SK-N-SH (cell line): Measurements from ENCODE around the gene TBK1. TPM values are rescaled to one million over a fixed set of nuclear protein-coding genes. Genes with fewer than 3 reads are reported as not detected.

Source experiments
- CTCF ChIA-PET: fragments of 300-600, 350-600 bp; formaldehyde crosslinking; extraction: SDS; loops from one replicate; lab custom pipeline; 2021; lab: Yijun Ruan, JAX
- POLR2A ChIA-PET: fragments of 350-600 bp; sonication (Branson Sonifier 250); formaldehyde crosslinking; extraction: SDS; loops from one replicate; lab custom pipeline; 2020; ENCODE audit warnings: antibody characterized with exemption, inconsistent platforms; lab: Yijun Ruan, JAX
- DNase-seq: peaks from one replicate; pipeline ENCODE4 v3.0.0; 2012
- H2AFZ ChIP-seq: fragments of 200-600 bp; sonication (generic); 2 replicates; pipeline ENCODE4 v1.8.1; 2016; ENCODE audit warnings: antibody characterized with exemption, mild to moderate bottlenecking, low read depth
- H3F3A ChIP-seq: fragments of 200-600 bp; sonication (generic); replicated peaks from 2 replicates; pipeline ENCODE3; 2016; ENCODE audit warnings: antibody characterized with exemption, mild to moderate bottlenecking; ENCODE audit not compliant: insufficient read depth
- H3K27ac ChIP-seq, 2 experiments: fragments of 200-500 bp in 1 of 2; fragments of 200-600 bp in 1 of 2; sonication (Bioruptor generic) in 1 of 2; sonication (generic), shearing (Covaris generic) in 1 of 2; 2 replicates each; pipeline versions ENCODE4 v1.5.1 to v1.6.1; 2014 to 2016; ENCODE audit warnings: low read depth in 2 of 2, inconsistent platforms in 1 of 2, low read length in 1 of 2, mild to moderate bottlenecking in 1 of 2, mixed read lengths in 1 of 2
- H3K27me3 ChIP-seq: fragments of 200-600 bp; sonication (generic), shearing (Covaris generic); 2 replicates; pipeline ENCODE4 v1.6.1; 2016; ENCODE audit warnings: mixed run types; ENCODE audit not compliant: insufficient read depth
- H3K36me3 ChIP-seq, 2 experiments: fragments of 200-500 bp in 1 of 2; fragments of 200-600 bp in 1 of 2; sonication (Bioruptor generic) in 1 of 2; sonication (generic) in 1 of 2; replicated peaks in 1 of 2; 2 replicates each; pipeline versions ENCODE3 to v1.5.1; 2014 to 2016; ENCODE audit warnings: low read length in 1 of 2, mild to moderate bottlenecking in 1 of 2; ENCODE audit not compliant: insufficient read depth in 2 of 2, control insufficient read depth in 1 of 2
- H3K4me1 ChIP-seq, 2 experiments: fragments of 200-500 bp in 1 of 2; fragments of 200-600 bp in 1 of 2; sonication (Bioruptor generic) in 1 of 2; sonication (generic), shearing (Covaris generic) in 1 of 2; 2 replicates each; pipeline versions ENCODE4 v1.5.1 to v1.6.1; 2014 to 2016; ENCODE audit warnings: low read depth in 1 of 2, low read length in 1 of 2, mixed run types in 1 of 2; ENCODE audit not compliant: insufficient read depth in 2 of 2, control insufficient read depth in 1 of 2
- H3K4me2 ChIP-seq: fragments of 200-600 bp; sonication (generic), shearing (Covaris generic); 2 replicates; pipeline ENCODE4 v1.6.1; 2017; ENCODE audit warnings: mixed run types
- H3K4me3 ChIP-seq, 2 experiments: fragments of 200-500 bp in 1 of 2; fragments of 200-600 bp in 1 of 2; sonication (Bioruptor generic) in 1 of 2; sonication (generic), shearing (Covaris generic) in 1 of 2; 2 replicates each; pipeline versions ENCODE4 v1.5.1 to v1.8.1; 2014 to 2016; ENCODE audit warnings: low read depth in 2 of 2, inconsistent platforms in 1 of 2, low read length in 1 of 2, mild to moderate bottlenecking in 1 of 2, mixed read lengths in 1 of 2, moderate library complexity in 1 of 2
- H3K79me2 ChIP-seq: fragments of 200-600 bp; sonication (generic); 2 replicates; pipeline ENCODE4 v1.8.1; 2017; ENCODE audit warnings: mild to moderate bottlenecking; ENCODE audit not compliant: insufficient read depth
- H3K9ac ChIP-seq: fragments of 200-600 bp; sonication (generic); 2 replicates; pipeline ENCODE4 v1.6.1; 2017; ENCODE audit warnings: mixed run types
- H3K9me2 ChIP-seq: fragments of 200-600 bp; sonication (generic); 2 replicates; pipeline ENCODE4 v1.6.1; 2017; ENCODE audit warnings: mixed run types
- H3K9me3 ChIP-seq: fragments of 200-600 bp; sonication (generic); 2 replicates; pipeline ENCODE4 v1.6.1; 2017; ENCODE audit warnings: mixed run types, mild to moderate bottlenecking, moderate library complexity
- H4K20me1 ChIP-seq: fragments of 200-600 bp; sonication (generic); 2 replicates; pipeline ENCODE4 v1.6.1; 2017; ENCODE audit warnings: mild to moderate bottlenecking, mixed run types; ENCODE audit not compliant: insufficient read depth
- CHD2 ChIP-seq: fragments of 150-350 bp; IDR thresholded peaks from 2 replicates; pipeline ENCODE4 v1.6.1; 2018; ENCODE audit warnings: low read length; ENCODE audit not compliant: partially characterized antibody
- EP300 ChIP-seq, 2 experiments: IDR thresholded peaks; 2 replicates each; pipeline versions ENCODE4 v1.4.0 to v1.6.1; 2012; ENCODE audit warnings: borderline replicate concordance in 1 of 2, low read depth in 1 of 2, low read length in 1 of 2
- EZH2phosphoT487 ChIP-seq: fragments of 200-600 bp; sonication (generic); IDR thresholded peaks from 2 replicates; pipeline ENCODE4 v1.6.1; 2017; ENCODE audit warnings: low read depth, mixed run types, mild to moderate bottlenecking, antibody characterized with exemption, moderate library complexity, borderline replicate concordance
- FOSL2 ChIP-seq: IDR thresholded peaks from 2 replicates; pipeline ENCODE4 v1.4.0; 2012; ENCODE audit warnings: low read depth, mild to moderate bottlenecking, moderate library complexity, borderline replicate concordance
- FOXJ3 ChIP-seq: sonication (generic); formaldehyde crosslinking; IDR thresholded peaks from 2 replicates; pipeline ENCODE4 v1.5.1; 2020; ENCODE audit warnings: mild to moderate bottlenecking, missing genetic modification reagents
- FOXM1 ChIP-seq: IDR thresholded peaks from 2 replicates; pipeline ENCODE4 v1.4.0; 2012; ENCODE audit warnings: low read depth, mild to moderate bottlenecking
- GABPA ChIP-seq: IDR thresholded peaks from 2 replicates; pipeline ENCODE4 v1.4.0; 2012; ENCODE audit warnings: low read depth, mild to moderate bottlenecking
- JUND ChIP-seq: IDR thresholded peaks from 2 replicates; pipeline ENCODE4 v1.4.0; 2012
- NFIC ChIP-seq: IDR thresholded peaks from 2 replicates; pipeline ENCODE4 v1.4.0; 2012; ENCODE audit warnings: borderline replicate concordance
- NRF1 ChIP-seq: IDR thresholded peaks from 2 replicates; pipeline ENCODE4 v1.6.1; 2012; ENCODE audit warnings: low read depth, mild to moderate bottlenecking, low read length
- RAD21 ChIP-seq: IDR thresholded peaks from 2 replicates; pipeline ENCODE4 v1.6.1; 2012; ENCODE audit warnings: mild to moderate bottlenecking, low read length
- RXRA ChIP-seq: IDR thresholded peaks from 2 replicates; pipeline ENCODE4 v1.4.0; 2012; ENCODE audit warnings: low read depth, mild to moderate bottlenecking, borderline replicate concordance
- SIN3A ChIP-seq: IDR thresholded peaks from 2 replicates; pipeline ENCODE4 v1.6.1; 2012; ENCODE audit warnings: low read depth, mild to moderate bottlenecking, low read length, moderate library complexity, borderline replicate concordance
- WGBS: methylation state at CpG from one replicate; pipeline ENCODE4 v1.1.6; 2017; ENCODE audit warnings: low lambda C conversion rate; 5-methylcytosine and 5-hydroxymethylcytosine counted together
- polyA plus RNA-seq, 3 experiments: library from polyadenylated mRNA; depleted of rRNA; stranded (reverse); fragments of >200 nt; gene quantifications; 2 replicates each; pipeline ENCODE4 v1.2.3, GENCODE V29; 2012
- TF ChIP-seq, protein P1 (sequence below): IDR thresholded peaks from 2 replicates; pipeline ENCODE4 v1.4.0; 2012; ENCODE audit warnings: low read depth, borderline replicate concordance
- TF ChIP-seq, protein P2 (sequence below): IDR thresholded peaks from 2 replicates; pipeline ENCODE4 v1.4.0; 2012; ENCODE audit warnings: low read depth

TBK1 gene
- polyA plus RNA-seq, 1 of the 3 experiments (the other 2 are of a cell fraction): 8.2 TPM

DNA sequence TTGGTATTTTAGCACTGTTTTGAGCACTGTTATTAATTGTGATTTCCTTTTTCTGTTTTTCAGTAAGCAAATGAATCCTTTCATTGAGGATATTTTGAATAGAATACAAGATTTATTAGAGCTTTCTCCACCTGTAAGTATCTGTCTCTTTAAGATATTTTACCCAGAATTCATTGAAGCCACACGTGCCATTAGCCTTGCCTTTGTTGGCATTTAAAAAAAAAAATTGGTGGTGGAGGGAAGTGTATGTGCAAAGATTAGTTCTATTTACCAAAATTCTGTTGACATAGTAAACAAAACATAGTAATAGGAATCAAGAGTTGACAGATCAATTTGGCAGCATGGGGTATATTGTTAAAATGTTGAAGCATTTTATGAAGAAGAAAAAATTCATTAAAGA, 23.9 kb upstream of the TBK1 start:
- Histone ChIP-seq H3F3A (peaks cover 11% of the 10 kb centered on the region), H3K27me3 (no peaks in the 10 kb centered on the region), H2AFZ (no peak overlapping the region), H3K4me3 (no peak overlapping the region), H3K27ac (no peak overlapping the region)
- POLR2A ChIA-PET: no interaction called here
- TF ChIP-seq, protein P1, sequence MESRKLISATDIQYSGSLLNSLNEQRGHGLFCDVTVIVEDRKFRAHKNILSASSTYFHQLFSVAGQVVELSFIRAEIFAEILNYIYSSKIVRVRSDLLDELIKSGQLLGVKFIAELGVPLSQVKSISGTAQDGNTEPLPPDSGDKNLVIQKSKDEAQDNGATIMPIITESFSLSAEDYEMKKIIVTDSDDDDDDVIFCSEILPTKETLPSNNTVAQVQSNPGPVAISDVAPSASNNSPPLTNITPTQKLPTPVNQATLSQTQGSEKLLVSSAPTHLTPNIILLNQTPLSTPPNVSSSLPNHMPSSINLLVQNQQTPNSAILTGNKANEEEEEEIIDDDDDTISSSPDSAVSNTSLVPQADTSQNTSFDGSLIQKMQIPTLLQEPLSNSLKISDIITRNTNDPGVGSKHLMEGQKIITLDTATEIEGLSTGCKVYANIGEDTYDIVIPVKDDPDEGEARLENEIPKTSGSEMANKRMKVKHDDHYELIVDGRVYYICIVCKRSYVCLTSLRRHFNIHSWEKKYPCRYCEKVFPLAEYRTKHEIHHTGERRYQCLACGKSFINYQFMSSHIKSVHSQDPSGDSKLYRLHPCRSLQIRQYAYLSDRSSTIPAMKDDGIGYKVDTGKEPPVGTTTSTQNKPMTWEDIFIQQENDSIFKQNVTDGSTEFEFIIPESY: no peak
- TF ChIP-seq, protein P2, sequence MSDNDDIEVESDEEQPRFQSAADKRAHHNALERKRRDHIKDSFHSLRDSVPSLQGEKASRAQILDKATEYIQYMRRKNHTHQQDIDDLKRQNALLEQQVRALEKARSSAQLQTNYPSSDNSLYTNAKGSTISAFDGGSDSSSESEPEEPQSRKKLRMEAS: no peak
- TF ChIP-seq SIN3A (no peak), RXRA (no peak), GABPA (no peak)
- TF ChIP-seq, all 33 proteins: peak for 0
- Histone ChIP-seq H3K4me2 (no peak overlapping the region), H3K9ac (no peak overlapping the region), H3K79me2 (0 out of 2 replicates have a peak, but pooled peaks cover 3% of the 10 kb centered on the region), H3K9me3 (no peaks in the 10 kb centered on the region), H3K36me3 (peaks cover 72 to 93% of the 10 kb centered on the region in 2 experiments), H3K9me2 (no peaks in the 10 kb centered on the region), H4K20me1 (no peaks in the 10 kb centered on the region), H3K4me1 (no peaks in the 10 kb centered on the region)
- CTCF ChIA-PET: interaction anchor here (0.9 kb wide), 1 partner anchor 11 kb away, joined by 4 read pairs; no protein-coding TSS in a partner anchor
- WGBS: 57% methylated on average over 1 of the region's 1 CpG
- DNase-seq: no peak

DNA sequence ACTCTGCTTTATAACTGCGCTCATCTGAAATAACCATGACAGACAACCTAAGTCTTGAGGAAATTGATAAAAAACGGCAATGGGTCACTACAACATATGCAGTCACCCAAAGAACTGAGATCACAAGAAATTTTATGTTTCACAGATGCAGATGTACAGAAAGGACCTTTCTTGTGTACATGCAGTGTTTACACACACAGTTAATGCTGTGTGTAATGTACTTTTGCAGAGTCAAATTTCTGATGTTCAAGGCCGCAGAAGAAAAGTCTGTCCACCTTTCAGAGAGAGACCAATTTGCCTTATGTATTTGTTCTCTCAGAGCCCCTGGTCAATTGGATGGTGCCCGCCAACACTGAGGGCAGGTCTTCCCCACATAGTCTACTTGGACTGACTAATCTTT, 23.0 kb upstream of the TBK1 start:
- no peak overlapping the region for H3K4me2 ChIP-seq
- POLR2A ChIA-PET: no interaction called here
- H4K20me1 ChIP-seq: no peaks in the 10 kb centered on the region
- no peaks in the 10 kb centered on the region for H3K9me3 ChIP-seq
- 95% methylated on average over 4 of the region's 4 CpGs for WGBS
- no peak overlapping the region for H3K9ac ChIP-seq
- TF ChIP-seq FOXJ3 (CRISPR knock-in tag) (no peak), FOXM1 (no peak), RAD21 (no peak), SIN3A (no peak), CHD2 (no peak), JUND (no peak), EZH2phosphoT487 (no peak), NRF1 (no peak), EP300 (IDR thresholded peaks at IDR 0.05; ENCODE audit: borderline replicate concordance in 1 of 2, low read depth in 1 of 2, low read length in 1 of 2) (no peak), FOSL2 (no peak), NFIC (no peak)
- TF ChIP-seq, protein P2: no peak
- TF ChIP-seq, all 33 proteins: peak for 0
- Histone ChIP-seq H3K4me1 (no peaks in the 10 kb centered on the region), H3K27me3 (no peaks in the 10 kb centered on the region), H3K9me2 (no peaks in the 10 kb centered on the region), H3F3A (peaks cover 11% of the 10 kb centered on the region), H3K36me3 (peaks cover 70 to 95% of the 10 kb centered on the region in 2 experiments), H3K4me3 (no peak overlapping the region), H3K27ac (no peak overlapping the region), H3K79me2 (0 out of 2 replicates have a peak, but pooled peaks cover 3% of the 10 kb centered on the region), H2AFZ (no peak overlapping the region)
- DNase-seq: no peak
- CTCF ChIA-PET: no interaction called here
